ENCODE data around the gene UBE4B.

Gene UBE4B

GRCh38 chr1:10160173-10160572, 127.4 kb downstream of the UBE4B start:
- TF ChIP-seq, protein P1, sequence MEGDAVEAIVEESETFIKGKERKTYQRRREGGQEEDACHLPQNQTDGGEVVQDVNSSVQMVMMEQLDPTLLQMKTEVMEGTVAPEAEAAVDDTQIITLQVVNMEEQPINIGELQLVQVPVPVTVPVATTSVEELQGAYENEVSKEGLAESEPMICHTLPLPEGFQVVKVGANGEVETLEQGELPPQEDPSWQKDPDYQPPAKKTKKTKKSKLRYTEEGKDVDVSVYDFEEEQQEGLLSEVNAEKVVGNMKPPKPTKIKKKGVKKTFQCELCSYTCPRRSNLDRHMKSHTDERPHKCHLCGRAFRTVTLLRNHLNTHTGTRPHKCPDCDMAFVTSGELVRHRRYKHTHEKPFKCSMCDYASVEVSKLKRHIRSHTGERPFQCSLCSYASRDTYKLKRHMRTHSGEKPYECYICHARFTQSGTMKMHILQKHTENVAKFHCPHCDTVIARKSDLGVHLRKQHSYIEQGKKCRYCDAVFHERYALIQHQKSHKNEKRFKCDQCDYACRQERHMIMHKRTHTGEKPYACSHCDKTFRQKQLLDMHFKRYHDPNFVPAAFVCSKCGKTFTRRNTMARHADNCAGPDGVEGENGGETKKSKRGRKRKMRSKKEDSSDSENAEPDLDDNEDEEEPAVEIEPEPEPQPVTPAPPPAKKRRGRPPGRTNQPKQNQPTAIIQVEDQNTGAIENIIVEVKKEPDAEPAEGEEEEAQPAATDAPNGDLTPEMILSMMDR (IDR thresholded peaks at IDR 0.05; ENCODE audit: borderline replicate concordance, insufficient read depth, low read depth, low read length), result no peak
- no peak overlapping the region for H3K4me3 ChIP-seq (ENCODE audit: low read depth, low read length)

- no peak overlapping the region for H3K4me3 ChIP-seq (ENCODE audit: low read depth, low read length)
- TF ChIP-seq, protein P1 (IDR thresholded peaks at IDR 0.05; ENCODE audit: borderline replicate concordance, insufficient read depth, low read depth, low read length), result no peak
Measured at GRCh38 chr1:10160907-10161490, 128.2 kb downstream of the UBE4B start.

GRCh38 chr1:10161541-10162290, 129.0 kb downstream of the UBE4B start:
- no peak overlapping the region for H3K4me3 ChIP-seq (ENCODE audit: low read depth, low read length)
- TF ChIP-seq, protein P1 (IDR thresholded peaks at IDR 0.05; ENCODE audit: borderline replicate concordance, insufficient read depth, low read depth, low read length), result no peak

DNA sequence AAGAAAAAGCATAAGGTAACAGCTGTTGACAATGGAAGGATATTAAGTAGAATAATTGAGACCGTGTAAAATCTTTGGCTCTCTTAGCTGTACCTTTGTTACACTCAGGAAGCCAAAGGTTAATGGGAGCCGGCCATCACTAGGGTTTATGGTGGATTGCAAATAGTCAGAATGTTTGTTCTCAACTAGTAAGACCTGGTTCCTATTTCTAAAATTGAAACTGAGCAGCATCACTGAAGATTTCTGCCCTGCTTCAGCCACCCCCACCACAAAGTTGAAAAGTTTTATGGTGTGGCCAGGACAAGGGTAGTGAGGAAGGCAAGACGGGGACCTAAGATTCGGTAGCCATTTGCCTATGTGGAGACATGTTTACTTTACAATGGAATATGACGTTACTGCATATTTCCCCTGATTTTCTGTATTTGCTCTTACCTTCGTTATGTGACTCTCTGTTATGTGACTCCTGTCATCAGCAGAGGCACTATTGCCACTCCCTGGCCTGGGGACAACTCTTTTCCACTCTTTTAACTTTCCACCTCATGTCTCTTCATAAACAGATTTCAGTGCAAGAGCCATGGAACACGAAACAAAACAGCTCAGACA, 136.3 kb downstream of the UBE4B start:
- TF ChIP-seq, protein P1 (IDR thresholded peaks at IDR 0.05; ENCODE audit: borderline replicate concordance, insufficient read depth, low read depth, low read length), result no peak
- no peak overlapping the region for H3K4me3 ChIP-seq (ENCODE audit: low read depth, low read length)

GRCh38 chr1:10170239-10170574, 137.4 kb downstream of the UBE4B start:
- no peak overlapping the region for H3K4me3 ChIP-seq (ENCODE audit: low read depth, low read length)
- TF ChIP-seq, protein P1 (IDR thresholded peaks at IDR 0.05; ENCODE audit: borderline replicate concordance, insufficient read depth, low read depth, low read length), result no peak

DNA sequence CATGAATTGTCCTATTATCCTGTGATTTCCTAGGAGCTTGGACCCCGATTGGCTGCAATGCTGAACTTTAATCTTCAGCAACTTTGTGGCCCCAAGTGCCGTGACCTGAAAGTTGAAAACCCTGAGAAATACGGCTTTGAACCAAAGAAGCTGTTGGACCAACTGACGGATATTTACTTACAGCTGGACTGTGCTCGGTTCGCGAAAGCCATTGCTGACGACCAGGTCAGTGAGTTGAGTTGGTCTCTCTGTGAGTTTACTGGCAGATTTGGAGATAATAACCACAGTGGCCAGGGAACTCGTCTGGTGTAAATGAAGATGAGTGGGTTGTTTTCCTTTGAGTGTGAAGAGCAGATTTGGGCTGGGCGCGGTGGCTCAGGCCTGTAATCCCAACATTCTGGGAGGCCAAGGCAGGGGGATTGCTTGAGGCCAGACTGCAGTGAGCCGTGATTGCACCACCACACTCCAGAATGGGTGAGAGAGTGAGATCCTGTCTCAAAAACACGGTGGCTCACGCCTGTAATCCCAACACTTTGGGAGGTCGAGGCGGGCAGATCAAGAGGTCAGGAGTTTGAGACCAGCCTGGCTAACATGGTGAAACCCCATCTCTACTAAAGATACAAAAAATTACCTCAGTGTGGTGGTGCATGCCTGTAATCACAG, 138.5 kb downstream of the UBE4B start:
- TF ChIP-seq, protein P1 (IDR thresholded peaks at IDR 0.05; ENCODE audit: borderline replicate concordance, insufficient read depth, low read depth, low read length), result no peak
- H3K4me3 ChIP-seq (ENCODE audit: low read depth, low read length), result no peak overlapping the region

Data from GM12875 (cell line).